Measurements from ENCODE around the gene VEPH1. TPM values are rescaled to one million over a fixed set of nuclear protein-coding genes. Genes with fewer than 3 reads are reported as not detected.

The VEPH1 gene
- polyA plus RNA-seq, 1 of the 3 experiments (the other 2 are of a cell fraction): 6.0 TPM

GRCh38 chr3:157280354-157280753 is 222.9 kb downstream of the VEPH1 start (continued):
- TF ChIP-seq ZBTB33 (IDR thresholded peaks at IDR 0.05; ENCODE audit: borderline replicate concordance, low read depth): no peak
- no peak for TF ChIP-seq ELF1 (IDR thresholded peaks at IDR 0.05)
- TF ChIP-seq TEAD4 (IDR thresholded peaks at IDR 0.05; ENCODE audit: borderline replicate concordance, insufficient read depth): no peak
- TF ChIP-seq MEF2A (IDR thresholded peaks at IDR 0.05; ENCODE audit: borderline replicate concordance, low read depth): no peak
- no peak for TF ChIP-seq GATA2 (CRISPR knock-in tag; IDR thresholded peaks at IDR 0.05)
- TF ChIP-seq YY1 (IDR thresholded peaks at IDR 0.05; ENCODE audit: low read depth): no peak
- TF ChIP-seq JUND (IDR thresholded peaks at IDR 0.05): no peak

- H3K27ac ChIP-seq (ENCODE audit: low read depth in 2 of 2, low read length in 1 of 2): no peak overlapping the region
- no peak overlapping the region for H3K9ac ChIP-seq
- H3K79me2 ChIP-seq (ENCODE audit: insufficient read depth): no peaks in the 10 kb centered on the region
- POLR2A ChIA-PET: no interaction called here
- H3K36me3 ChIP-seq (replicated peaks in 1 of 2; ENCODE audit: control insufficient read depth in 1 of 2, insufficient read depth in 2 of 2, low read length in 1 of 2): no peaks in the 10 kb centered on the region
- H4K20me1 ChIP-seq (ENCODE audit: insufficient read depth): no peaks in the 10 kb centered on the region
- H3K9me2 ChIP-seq: no peaks in the 10 kb centered on the region
- H3K9me3 ChIP-seq: no peaks in the 10 kb centered on the region
- DNase-seq: no peak
- no peak overlapping the region for H3K4me3 ChIP-seq (ENCODE audit: low read depth in 2 of 2, low read length in 1 of 2)
- H3K4me1 ChIP-seq (ENCODE audit: control insufficient read depth in 1 of 2, insufficient read depth in 2 of 2, low read depth in 1 of 2, low read length in 1 of 2): peaks cover 0 to 28% of the 10 kb centered on the region in 2 experiments; a peak in 2 of 4 replicates
- 94% methylated on average over 1 of the region's 1 CpG for WGBS (ENCODE audit: low lambda C conversion rate)
- no peaks in the 10 kb centered on the region for H3K27me3 ChIP-seq (ENCODE audit: insufficient read depth)
- no peak overlapping the region for H3K4me2 ChIP-seq
- CTCF ChIA-PET: no interaction called here
- peaks cover 33% of the 10 kb centered on the region for H3F3A ChIP-seq (replicated peaks; ENCODE audit: insufficient read depth)
- no peak overlapping the region for H2AFZ ChIP-seq (ENCODE audit: low read depth)
- TF ChIP-seq RAD21 (IDR thresholded peaks at IDR 0.05; ENCODE audit: low read length) (no peak), MXI1 (IDR thresholded peaks at IDR 0.05; ENCODE audit: low read depth, low read length) (no peak), USF1 (IDR thresholded peaks at IDR 0.05; ENCODE audit: borderline replicate concordance, low read depth) (no peak), RFX5 (IDR thresholded peaks at IDR 0.05; ENCODE audit: low read length) (no peak), USF2 (IDR thresholded peaks at IDR 0.05; ENCODE audit: borderline replicate concordance, low read depth, low read length) (no peak), FOSL2 (IDR thresholded peaks at IDR 0.05; ENCODE audit: borderline replicate concordance, low read depth) (no peak)
Measured at GRCh38 chr3:157279237-157279636, 224.0 kb downstream of the VEPH1 start.

GRCh38 chr3:157276801-157277200 is 226.4 kb downstream of the VEPH1 start:
- H3K36me3 ChIP-seq (replicated peaks in 1 of 2; ENCODE audit: control insufficient read depth in 1 of 2, insufficient read depth in 2 of 2, low read length in 1 of 2): no peaks in the 10 kb centered on the region
- no peak overlapping the region for H2AFZ ChIP-seq (ENCODE audit: low read depth)
- POLR2A ChIA-PET: no interaction called here
- no peak overlapping the region for H3K4me2 ChIP-seq
- no peaks in the 10 kb centered on the region for H3K9me2 ChIP-seq
- H3K4me3 ChIP-seq (ENCODE audit: low read depth in 2 of 2, low read length in 1 of 2): no peak overlapping the region
- CTCF ChIA-PET: interaction anchor here (1.2 kb wide), 1 partner anchor 10 kb away, joined by 3 read pairs; no protein-coding TSS in a partner anchor
- no peak overlapping the region for H3K27ac ChIP-seq (ENCODE audit: low read depth in 2 of 2, low read length in 1 of 2)
- WGBS (ENCODE audit: low lambda C conversion rate): 81% methylated on average over 3 of the region's 3 CpGs
- peaks cover 9% of the 10 kb centered on the region for H3F3A ChIP-seq (replicated peaks; ENCODE audit: insufficient read depth)
- H3K79me2 ChIP-seq (ENCODE audit: insufficient read depth): no peaks in the 10 kb centered on the region
- H3K27me3 ChIP-seq (ENCODE audit: insufficient read depth): no peaks in the 10 kb centered on the region
- no peak for DNase-seq
- no peak overlapping the region for H3K9ac ChIP-seq
- H4K20me1 ChIP-seq (ENCODE audit: insufficient read depth): no peaks in the 10 kb centered on the region
- H3K9me3 ChIP-seq: no peaks in the 10 kb centered on the region
- H3K4me1 ChIP-seq (ENCODE audit: control insufficient read depth in 1 of 2, insufficient read depth in 2 of 2, low read depth in 1 of 2, low read length in 1 of 2): peaks cover 0 to 11% of the 10 kb centered on the region in 2 experiments; a peak in 1 of 4 replicates
- TF ChIP-seq REST (IDR thresholded peaks at IDR 0.05; ENCODE audit: low read depth, low read length) (no peak), RXRA (IDR thresholded peaks at IDR 0.05; ENCODE audit: borderline replicate concordance, low read depth) (no peak), PBX3 (IDR thresholded peaks at IDR 0.05) (no peak), FOSL2 (IDR thresholded peaks at IDR 0.05; ENCODE audit: borderline replicate concordance, low read depth) (no peak), TEAD4 (IDR thresholded peaks at IDR 0.05; ENCODE audit: borderline replicate concordance, insufficient read depth) (no peak), NRF1 (IDR thresholded peaks at IDR 0.05; ENCODE audit: low read depth, low read length) (no peak), MXI1 (IDR thresholded peaks at IDR 0.05; ENCODE audit: low read depth, low read length) (no peak), YY1 (IDR thresholded peaks at IDR 0.05; ENCODE audit: low read depth) (no peak)

Measured in SK-N-SH (cell line).